AG20443 (cell line): Measurements from ENCODE around the gene SIN3B.

ENCODE experiments used
- DNase-seq: peaks from one replicate; pipeline ENCODE4 v3.0.0; 2012; ENCODE audit warnings: low spot score, mixed read lengths

Gene SIN3B

GRCh38 chr19:16889366-16889882 lies 60.2 kb downstream of the SIN3B start:
- DNase-seq = peak; percentile 24

DNA sequence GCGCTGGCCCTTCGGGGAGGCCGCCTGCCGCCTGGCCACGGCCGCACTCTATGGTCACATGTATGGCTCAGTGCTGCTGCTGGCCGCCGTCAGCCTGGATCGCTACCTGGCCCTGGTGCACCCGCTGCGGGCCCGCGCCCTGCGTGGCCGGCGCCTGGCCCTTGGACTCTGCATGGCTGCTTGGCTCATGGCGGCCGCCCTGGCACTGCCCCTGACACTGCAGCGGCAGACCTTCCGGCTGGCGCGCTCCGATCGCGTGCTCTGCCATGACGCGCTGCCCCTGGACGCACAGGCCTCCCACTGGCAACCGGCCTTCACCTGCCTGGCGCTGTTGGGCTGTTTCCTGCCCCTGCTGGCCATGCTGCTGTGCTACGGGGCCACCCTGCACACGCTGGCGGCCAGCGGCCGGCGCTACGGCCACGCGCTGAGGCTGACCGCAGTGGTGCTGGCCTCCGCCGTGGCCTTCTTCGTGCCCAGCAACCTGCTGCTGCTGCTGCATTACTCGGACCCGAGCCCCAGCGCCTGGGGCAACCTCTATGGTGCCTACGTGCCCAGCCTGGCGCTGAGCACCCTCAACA lies 60.8 kb downstream of the SIN3B start:
- no peak for DNase-seq

DNA sequence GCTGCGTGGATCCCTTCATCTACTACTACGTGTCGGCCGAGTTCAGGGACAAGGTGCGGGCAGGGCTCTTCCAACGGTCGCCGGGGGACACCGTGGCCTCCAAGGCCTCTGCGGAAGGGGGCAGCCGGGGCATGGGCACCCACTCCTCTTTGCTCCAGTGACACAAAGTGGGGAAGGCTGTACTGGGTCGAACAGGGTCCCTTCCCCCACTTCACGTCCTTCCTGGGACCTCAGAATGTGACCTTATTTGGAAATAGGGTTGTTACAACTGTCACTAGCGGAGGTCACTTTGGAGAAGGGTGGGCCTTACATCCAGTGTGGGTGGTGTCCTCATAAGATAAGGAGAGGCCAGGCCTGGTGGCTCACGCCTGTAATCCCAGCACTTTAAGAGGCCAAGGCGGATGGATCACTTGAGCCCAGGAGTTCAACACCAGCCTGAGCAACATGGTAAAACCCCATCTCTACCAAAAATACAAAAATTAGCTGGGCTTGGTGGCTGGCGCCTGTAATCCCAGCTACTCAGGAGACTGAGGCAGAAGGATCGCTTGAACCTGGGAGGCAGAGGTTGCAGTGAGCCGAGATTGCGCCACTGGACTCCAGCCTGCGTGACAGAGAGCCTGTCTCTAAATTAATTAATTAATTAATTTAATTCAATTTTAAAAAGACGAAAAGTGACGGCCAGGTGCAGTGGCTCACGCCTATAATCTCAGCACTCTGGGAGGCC lies 61.4 kb downstream of the SIN3B start:
- DNase-seq = no peak

- DNase-seq = no peak
Observed at GRCh38 chr19:16891696-16892382, 62.6 kb downstream of the SIN3B start.

GRCh38 chr19:16892436-16892835 lies 63.2 kb downstream of the SIN3B start:
- DNase-seq = no peak

DNA sequence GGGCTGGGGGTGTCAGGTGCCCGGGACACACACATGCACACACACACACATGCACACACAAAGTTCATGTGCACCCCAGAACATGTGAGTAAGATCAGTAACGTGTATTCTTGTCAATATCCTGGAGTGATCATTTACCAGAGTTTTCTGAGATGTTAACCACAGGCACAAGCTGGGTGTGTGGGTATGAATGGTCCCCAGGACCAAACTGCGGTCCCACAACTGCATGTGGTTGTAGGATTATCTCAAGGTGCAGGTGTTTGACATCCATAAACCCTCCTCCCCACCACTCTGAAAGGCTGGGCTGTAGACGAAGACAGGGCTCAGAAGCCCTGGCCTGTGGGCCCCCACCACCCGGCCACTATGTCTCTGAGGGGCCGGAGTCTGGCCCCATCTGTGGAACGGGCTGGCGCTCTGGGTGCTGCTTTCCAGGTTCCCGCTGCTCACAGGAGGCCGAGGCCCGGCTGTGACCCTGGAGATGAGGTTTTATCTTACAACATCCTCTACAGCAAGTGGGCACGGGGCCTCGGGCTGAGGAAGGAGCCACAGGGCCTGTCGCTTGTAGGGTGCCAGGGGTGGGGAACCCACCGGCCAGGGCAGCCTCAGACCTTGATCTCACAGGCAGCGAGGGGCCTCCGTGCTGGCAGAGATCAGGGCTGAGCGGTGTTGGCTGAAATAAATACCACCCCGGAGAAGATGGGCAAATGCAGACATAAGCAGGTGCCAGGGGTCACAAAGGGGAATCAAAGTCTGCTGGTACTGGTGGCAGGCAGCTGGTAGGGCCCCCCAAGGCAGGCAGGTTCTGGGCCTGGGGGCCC lies 63.9 kb downstream of the SIN3B start:
- no peak for DNase-seq

DNA sequence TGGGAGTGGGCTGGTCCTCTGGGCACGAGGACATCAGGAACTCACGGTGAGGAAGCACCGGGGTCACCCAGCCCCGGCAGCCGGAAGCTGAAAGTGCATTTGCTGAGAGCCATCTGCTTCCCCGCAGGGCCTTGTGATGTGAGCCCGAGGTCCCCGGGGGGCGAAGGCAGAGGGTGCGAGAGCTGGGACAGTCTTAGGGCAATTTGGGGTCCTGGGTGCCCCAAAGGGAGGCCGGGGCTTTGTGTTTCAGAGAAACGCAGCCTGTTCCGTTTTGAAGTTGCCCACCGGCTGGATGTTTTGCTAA lies 64.4 kb downstream of the SIN3B start:
- DNase-seq = no peak

DNA sequence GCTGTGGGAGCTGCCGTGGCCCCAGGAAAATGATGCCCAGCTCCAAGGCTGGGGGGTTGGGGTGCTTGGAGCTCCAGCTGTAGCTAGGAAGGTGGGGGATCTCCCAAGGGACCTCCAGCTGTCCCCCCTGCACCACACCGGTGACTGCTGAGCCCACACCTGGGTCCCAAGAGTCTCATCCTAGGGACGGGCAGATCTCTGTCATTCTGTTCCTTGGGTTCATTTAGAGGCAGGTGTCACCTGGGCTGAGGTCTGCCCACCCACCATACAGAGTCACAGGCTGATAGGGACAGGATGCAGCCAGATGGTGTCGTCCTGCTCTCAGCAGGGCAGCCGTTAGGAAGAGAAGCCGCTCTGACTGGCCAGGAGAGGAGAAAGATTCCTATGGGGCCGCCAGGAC lies 64.9 kb downstream of the SIN3B start:
- no peak for DNase-seq

GRCh38 chr19:16895467-16896145 lies 66.4 kb downstream of the SIN3B start:
- no peak for DNase-seq

DNA sequence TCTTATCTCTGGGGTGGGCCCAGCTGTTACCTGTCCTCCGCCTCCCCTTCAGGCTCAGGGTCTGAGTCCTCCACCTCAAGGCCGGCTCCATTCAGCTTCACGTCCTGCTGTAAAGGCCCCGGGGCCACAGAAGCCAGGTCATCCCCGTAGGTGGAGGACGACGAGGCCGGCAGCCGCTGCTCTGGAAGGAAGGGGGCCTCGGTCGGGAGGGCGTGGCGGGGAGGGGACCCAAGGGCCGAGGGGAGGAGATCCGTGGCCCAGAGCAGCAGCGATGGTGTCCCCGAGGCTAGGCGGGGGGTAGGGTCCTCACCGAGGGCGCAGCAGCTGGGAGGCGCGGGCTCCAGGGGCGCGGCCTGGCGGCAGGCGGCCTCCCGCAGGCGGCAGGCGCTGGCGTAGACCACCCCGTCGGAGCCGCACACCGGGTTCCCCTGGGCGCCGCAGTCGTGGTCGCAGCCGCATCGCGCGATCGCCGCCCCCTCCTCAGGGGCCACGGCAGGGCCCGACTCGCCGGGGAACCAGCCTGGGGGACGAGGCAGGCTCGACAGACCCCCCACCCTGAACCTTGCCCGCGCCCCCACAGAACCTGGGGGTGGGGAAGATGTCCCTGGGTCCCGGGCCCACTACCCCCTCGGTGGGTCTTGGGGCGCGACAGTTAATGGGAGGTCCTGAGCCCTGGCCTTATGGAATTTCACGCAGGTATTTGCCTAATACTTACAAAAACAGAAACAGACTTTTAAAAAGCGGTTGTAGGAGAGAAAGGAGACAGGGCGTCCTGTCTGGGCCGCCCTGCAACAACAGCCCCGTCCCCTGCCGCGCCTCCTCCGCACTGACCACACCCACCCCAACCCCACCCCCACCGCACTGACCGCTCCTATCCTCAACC lies 67.2 kb downstream of the SIN3B start:
- no peak for DNase-seq

- peak; percentile 99 for DNase-seq
Observed at GRCh38 chr19:16897029-16897855, 68.0 kb downstream of the SIN3B start.

DNA sequence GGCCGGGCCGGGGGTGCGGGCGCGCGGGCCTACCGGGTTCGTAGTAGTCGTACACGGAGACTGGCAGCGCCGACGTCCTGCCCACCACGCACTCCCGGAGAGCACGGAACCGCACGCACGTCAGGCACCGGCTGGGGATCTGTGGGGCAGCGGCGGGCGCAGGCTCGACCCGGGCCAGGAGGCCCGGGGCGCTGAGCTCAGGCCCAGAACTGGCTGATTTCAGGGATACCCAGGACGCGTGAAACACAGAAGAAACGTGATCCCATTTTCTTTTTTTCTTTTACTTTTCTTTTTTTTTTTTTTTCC lies 68.6 kb downstream of the SIN3B start:
- DNase-seq = no peak

GRCh38 chr19:16898361-16899015 lies 69.3 kb downstream of the SIN3B start:
- DNase-seq = no peak

DNA sequence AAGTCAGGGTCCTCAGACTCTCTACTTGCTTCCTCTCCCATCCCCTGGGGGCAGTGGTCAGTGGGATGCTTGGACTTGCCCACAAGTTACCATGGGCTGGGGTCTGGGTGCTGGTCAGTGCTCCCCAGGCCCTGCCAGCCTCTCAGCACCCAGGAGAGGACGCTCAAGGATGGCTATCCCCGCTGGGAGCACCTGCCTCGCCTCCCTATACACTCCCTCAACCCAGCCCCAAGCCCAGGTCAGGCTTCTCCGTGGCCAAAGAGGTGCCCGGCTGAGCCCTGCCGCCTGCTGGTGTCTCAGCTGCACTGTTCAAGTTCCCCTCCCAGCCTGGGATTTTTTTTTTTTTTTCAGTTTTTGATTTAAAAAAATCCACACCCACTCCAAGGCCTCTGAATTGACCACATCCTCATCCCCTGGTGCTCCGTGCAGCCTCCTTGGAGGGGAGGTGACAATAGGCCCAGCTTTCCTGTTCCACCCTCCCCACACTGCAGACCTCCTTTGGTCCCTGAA lies 70.4 kb downstream of the SIN3B start:
- DNase-seq = peak; percentile 72

DNA sequence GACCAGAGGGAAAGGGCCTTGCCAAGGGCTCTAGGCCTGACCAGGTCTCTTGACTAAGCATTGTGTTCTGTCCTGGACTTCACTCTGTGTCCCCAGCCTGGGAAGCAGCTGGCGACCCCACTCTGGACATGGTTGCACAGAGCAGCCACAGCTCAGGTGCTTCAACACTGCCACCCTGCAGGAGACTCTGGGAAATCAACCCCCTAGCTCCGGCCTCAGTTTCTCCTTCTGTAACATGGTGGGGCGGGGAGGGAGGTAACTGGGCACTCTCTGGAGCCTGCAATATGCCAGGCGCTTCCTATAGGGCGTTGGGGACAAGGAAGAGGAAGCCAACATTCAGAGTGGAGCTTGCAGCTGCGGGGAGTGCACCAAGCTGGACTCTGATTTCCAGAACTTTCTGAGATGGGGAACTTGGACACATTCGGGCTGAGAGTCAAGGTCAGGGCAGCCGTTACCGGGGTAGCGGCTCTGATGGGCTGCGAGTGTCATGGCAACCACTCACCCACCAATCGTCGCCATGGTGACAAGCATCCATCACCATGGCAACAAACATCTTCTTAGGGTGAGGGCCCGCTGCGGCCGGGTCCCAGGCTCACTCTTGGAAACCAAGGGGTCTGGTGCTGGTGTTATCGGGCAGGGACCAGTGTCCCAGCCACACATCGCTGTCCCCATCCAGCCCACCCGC lies 72.4 kb downstream of the SIN3B start:
- no peak for DNase-seq

GRCh38 chr19:16902545-16902944 lies 73.3 kb downstream of the SIN3B start:
- no peak for DNase-seq

GRCh38 chr19:16903347-16903746 lies 74.1 kb downstream of the SIN3B start:
- DNase-seq = no peak

GRCh38 chr19:16904599-16904998 lies 75.4 kb downstream of the SIN3B start:
- DNase-seq = no peak

- DNase-seq = no peak
Observed at GRCh38 chr19:16908759-16909158, 79.6 kb downstream of the SIN3B start.
